Neural progenitor cell (in vitro differentiated cells): ENCODE results near the gene DDX51.
"Not testable (repeated sequence)": the region's sequence is repeated elsewhere in the genome, so short reads cannot be mapped to it uniquely, and the experiment has no call there.

Source experiments
- CTCF ChIP-seq: fragments of 200-600 bp; sonication (generic); IDR thresholded peaks from 2 replicates; pipeline ENCODE4 v1.5.1; 2017; ENCODE audit warnings: antibody characterized with exemption, mild to moderate bottlenecking
- EZH2 ChIP-seq: fragments of 200-600 bp; sonication (generic); IDR thresholded peaks from 2 replicates; pipeline ENCODE4 v1.6.1; 2017; ENCODE audit warnings: antibody characterized with exemption, mild to moderate bottlenecking, moderate library complexity

- not testable (repeated sequence) for TF ChIP-seq CTCF, EZH2
These were observed 41.0 kb downstream of the DDX51 start for GRCh38 chr12:132103072-132103471.
